ENCODE data around the gene SOX2. TPM values are rescaled to one million over a fixed set of nuclear protein-coding genes. Genes with fewer than 3 reads are reported as not detected.

The SOX2 gene
- total RNA-seq, 1 donor from 2014 or later = 0.32 TPM

DNA sequence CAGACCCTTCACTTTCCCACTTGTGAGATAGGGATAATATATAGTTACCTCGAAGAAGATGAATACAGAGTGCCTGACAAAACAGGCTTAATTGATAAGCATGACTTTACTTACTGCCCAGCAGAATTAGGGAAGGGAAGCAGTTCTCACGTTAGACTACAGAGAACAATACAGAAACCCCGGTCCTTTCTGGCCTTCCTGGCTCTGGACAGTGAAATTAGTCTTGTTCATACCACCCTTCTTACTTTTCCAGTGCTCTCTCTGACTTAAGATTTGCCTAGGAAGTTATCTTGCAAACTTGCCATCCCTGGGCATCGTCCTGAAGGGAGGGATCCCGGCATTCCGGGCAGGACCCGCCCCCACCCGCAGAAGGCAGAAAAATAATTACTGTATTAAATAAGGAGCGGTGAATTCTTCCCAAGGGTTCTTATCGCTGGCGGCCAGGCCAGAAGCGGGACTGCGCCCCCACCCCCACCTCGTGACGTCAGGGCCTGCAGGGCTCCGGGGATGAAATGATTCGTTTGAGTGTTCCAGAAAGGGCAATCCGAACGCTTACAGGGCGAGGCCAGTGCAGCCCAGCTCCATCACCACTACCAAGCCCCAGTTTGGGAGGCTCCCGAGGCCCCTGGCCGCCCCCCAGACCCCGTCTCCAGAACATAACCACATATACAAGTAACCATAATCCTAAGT, 8.4 kb downstream of the SOX2 start:
- intact Hi-C loops (cut with DNase I) = no loop called here
- ATAC-seq (ENCODE audit: poor library complexity) (no peak), DNase-seq (no peak)

GRCh38 chr3:181721046-181721875, 9.5 kb downstream of the SOX2 start:
- ATAC-seq (ENCODE audit: poor library complexity) (no peak), DNase-seq (no peak)
- intact Hi-C loops (cut with DNase I) = no loop called here

DNA sequence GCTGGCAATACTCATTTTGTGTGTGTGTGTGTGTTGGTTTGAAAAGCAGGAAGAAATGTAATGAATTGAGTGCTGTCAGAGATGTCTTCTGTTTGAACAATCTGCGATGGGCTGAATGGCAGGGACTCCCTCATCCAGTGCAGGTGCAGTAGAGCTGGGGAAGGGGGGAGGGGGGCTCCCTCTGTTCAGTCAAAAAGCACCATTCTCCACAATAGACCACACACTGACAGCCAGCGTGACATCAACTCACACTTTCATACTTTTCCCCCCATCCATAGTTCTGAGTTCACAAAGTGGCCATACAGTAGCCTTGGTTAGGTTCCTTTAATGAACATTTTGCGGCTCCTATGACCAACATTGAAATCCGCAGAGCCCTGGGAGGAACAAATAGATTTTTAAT, 10.4 kb downstream of the SOX2 start:
- ATAC-seq (ENCODE audit: poor library complexity) = no peak
- intact Hi-C loops (cut with DNase I) = no loop called here
- no peak for DNase-seq

- intact Hi-C loops (cut with DNase I) = no loop called here
- no peak for ATAC-seq (ENCODE audit: poor library complexity)
These were observed 11.2 kb downstream of the SOX2 start for GRCh38 chr3:181722766-181723425.

GRCh38 chr3:181723625-181724191, 12.0 kb downstream of the SOX2 start:
- DNase-seq (no peak), ATAC-seq (ENCODE audit: poor library complexity) (no peak)
- intact Hi-C loops (cut with DNase I) = no loop called here

More at GRCh38 chr3:181722766-181723425, 11.2 kb downstream of the SOX2 start:
- no peak for DNase-seq

GRCh38 chr3:181724192-181724965, 12.7 kb downstream of the SOX2 start:
- intact Hi-C loops (cut with DNase I) = no loop called here
- no peak for ATAC-seq (ENCODE audit: poor library complexity)
- DNase-seq = no peak

- intact Hi-C loops (cut with DNase I) = no loop called here
- DNase-seq (no peak), ATAC-seq (ENCODE audit: poor library complexity) (no peak)
These were observed 13.5 kb downstream of the SOX2 start for GRCh38 chr3:181725131-181725731.

- intact Hi-C loops (cut with DNase I) = no loop called here
- DNase-seq (no peak), ATAC-seq (ENCODE audit: poor library complexity) (no peak)
These were observed 14.1 kb downstream of the SOX2 start for GRCh38 chr3:181725830-181726229.

DNA sequence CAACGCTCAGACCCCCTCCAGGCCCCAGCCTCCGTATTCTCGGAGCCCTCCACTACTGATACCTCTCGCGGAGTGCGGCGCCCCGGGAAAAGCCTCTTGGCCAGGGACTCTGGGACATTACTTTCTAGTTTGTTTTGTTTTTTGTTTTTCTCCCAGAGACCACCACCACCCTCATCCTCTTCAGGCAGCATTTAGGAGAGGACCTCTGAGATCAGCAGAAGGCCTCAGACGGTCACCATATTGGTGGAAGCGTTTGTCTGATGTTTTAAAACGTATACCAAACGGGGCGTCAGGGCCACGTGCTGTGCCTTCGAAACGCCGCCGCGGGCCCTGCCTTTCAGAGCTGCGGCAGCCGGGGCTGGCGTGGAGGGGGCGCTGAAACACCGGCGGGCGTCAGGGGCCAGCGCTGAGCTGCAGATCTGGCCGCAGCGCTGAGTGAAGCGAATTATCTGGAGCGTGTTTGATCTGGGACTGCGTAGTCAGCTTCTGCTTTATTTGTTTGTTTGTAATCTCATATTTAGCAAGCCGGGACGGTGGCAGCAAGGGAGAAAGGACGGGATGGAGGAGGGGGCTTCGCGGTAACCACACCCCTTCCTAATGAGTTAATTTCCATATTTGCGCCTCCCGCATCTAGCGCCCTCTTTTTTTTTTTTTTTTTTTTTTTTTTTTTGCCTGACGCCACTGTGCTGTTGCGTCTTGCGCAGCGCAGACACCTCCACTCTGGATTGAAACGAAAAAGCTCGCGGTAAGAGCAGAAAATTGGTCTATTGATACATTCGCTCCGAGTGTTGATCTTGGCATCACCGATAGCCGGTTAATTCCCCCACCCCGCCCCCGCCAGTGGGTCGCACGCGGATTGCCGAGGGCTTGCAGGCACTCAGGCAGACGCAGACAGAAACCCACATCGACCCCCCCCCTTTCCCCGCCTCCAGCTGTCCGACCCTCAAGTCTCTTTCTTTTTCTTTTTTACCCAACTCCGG, 14.9 kb downstream of the SOX2 start:
- intact Hi-C loops (cut with DNase I) = no loop called here
- ATAC-seq (ENCODE audit: poor library complexity) = no peak
- no peak for DNase-seq

DNA sequence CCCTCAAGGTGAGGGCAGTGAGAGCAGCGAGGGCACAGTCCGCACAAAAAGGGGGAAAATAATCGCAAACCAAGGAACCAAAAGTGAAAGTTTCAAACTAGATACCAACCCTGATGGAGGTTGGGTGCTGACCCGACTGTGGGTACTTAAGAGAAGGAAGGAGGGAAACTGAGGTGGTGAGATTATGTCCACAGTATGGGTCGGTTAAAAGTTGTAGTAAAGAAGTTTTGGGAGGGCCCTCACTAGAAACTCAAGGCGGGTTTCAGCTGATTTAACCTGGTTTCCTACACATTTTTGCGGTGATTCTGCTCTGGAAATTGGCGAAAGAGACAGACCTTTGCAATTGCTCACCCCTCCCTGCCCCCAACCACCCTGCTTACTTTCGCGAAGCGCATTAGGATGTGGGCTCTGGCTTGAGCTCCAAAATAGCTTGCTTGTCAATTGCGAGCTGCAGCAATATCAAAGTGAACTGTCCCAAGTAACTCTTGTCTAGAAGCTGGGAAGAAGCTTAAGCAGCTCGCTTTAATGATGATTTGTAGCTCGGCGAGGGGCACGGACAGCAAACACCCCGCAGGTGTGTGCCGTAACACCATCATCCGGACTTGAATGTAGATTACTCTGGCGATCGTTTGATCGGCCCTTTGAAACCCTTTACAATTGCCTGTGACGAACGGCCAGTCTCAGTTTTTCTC, 15.8 kb downstream of the SOX2 start:
- intact Hi-C loops (cut with DNase I) = no loop called here
- DNase-seq (no peak), ATAC-seq (ENCODE audit: poor library complexity) (no peak)

DNA sequence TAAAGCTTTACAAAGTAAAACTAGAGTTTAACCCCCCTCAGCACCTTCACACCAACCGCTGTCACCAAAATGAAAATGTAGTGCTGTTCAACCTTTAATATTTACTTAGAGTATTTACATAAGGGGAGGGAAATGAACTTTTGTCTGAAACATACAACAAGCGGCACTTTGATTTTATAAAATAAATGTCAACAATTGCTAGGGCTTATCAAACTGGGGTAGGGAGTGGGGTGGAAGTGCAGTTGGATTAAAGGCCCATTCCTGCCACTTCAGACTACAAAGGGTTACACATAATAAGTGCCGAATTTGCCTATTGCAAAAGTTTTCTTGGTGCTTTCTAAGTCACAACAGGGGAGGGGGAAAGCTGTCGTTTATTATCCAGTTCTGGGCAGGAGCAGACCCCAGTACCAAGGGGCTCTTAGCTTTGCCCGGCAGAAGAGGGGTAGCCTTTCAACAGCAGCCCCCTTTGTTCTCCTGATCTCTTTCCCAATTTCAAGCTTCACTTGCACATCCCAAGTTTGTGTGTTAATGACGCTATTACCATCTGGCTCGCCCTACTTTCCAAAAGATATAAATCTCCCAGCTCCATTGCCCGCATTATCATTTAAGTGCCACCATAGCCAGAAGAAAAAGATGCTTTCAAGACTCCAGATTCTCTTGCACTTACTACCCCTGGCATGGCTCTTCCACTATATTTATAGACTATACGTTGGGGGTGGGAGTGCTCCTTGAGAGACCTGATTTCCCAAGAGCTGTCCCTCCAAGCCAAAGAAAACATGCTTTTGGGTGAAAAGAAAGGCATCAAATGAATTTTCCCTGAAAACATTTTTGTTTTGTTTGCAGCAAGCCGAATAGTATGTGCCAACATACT, 17.0 kb downstream of the SOX2 start:
- ATAC-seq (ENCODE audit: poor library complexity) = no peak
- intact Hi-C loops (cut with DNase I) = no loop called here
- DNase-seq = no peak

- no peak for DNase-seq
- no peak for ATAC-seq (ENCODE audit: poor library complexity)
- intact Hi-C loops (cut with DNase I) = no loop called here
These were observed 17.7 kb downstream of the SOX2 start for GRCh38 chr3:181729341-181729869.

GRCh38 chr3:181730316-181730715, 18.6 kb downstream of the SOX2 start:
- ATAC-seq (ENCODE audit: poor library complexity) (no peak), DNase-seq (no peak)
- intact Hi-C loops (cut with DNase I) = no loop called here

DNA sequence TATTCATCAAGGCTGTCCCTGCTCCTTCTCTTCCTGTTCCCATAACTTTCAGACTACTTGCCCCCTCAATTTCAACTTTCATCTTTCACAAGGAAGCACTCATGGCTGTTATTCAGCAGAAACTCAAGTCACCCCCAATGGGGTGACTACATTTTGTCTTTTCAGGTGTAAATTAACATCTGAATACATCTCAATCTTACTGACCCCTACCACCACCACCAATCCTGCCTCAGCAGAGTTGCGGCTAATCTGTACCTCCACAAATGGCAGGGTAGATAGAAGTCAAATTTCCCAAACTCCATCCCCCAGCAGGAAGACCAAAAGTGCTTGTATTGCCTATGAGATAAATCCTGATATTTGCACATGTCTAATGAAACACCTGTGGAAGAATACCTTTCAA, 19.2 kb downstream of the SOX2 start:
- DNase-seq (no peak), ATAC-seq (ENCODE audit: poor library complexity) (no peak)
- intact Hi-C loops (cut with DNase I) = no loop called here

GRCh38 chr3:181735911-181736310, 24.2 kb downstream of the SOX2 start:
- no peak for DNase-seq
- intact Hi-C loops (cut with DNase I) = no loop called here
- no peak for ATAC-seq (ENCODE audit: poor library complexity)

GRCh38 chr3:181738551-181738950, 26.8 kb downstream of the SOX2 start:
- intact Hi-C loops (cut with DNase I) = no loop called here
- no peak for ATAC-seq (ENCODE audit: poor library complexity)

More at GRCh38 chr3:181738551-181738950, 26.8 kb downstream of the SOX2 start:
- no peak for DNase-seq

Measured in Right ventricle myocardium superior (tissue), 1 donor.